GM12878 (cell line): ENCODE results near the gene ABCD4. TPM values are rescaled to one million over a fixed set of nuclear protein-coding genes. Genes with fewer than 3 reads are reported as not detected.

Experiments used
- ATAC-seq: fragments of 200-7000 bp; cut with Tn5 transposase; 3 replicates; pipeline ENCODE4 v1.9.1; 2020; ENCODE audit warnings: mild to moderate bottlenecking, moderate library complexity
- BruUV-seq: library from RNA; stranded (reverse); fragments of 400-500 nt; replicated peaks from 2 replicates; lab custom pipeline; 2021; lab: Mats Ljungman, UMichigan
- CTCF ChIA-PET: fragments of 300-600 bp; sonication (Branson Sonifier 250); formaldehyde crosslinking; extraction: SDS; loops from one replicate; lab custom pipeline; 2021; ENCODE audit warnings: inconsistent platforms; lab: Yijun Ruan, JAX
- POLR2A ChIA-PET: fragments of 350-600 bp; formaldehyde crosslinking; extraction: SDS; loops from one replicate; lab custom pipeline; 2021; ENCODE audit warnings: inconsistent platforms; lab: Charles Lee
- RAD21 ChIA-PET: fragments of 300-600 bp; sonication (Branson Sonifier 250); formaldehyde crosslinking; loops from one replicate; lab custom pipeline; 2023; ENCODE audit warnings: antibody characterized with exemption; ENCODE audit not compliant: unreplicated experiment; lab: Charles Lee
- SMC1A ChIA-PET: fragments of 300-600 bp; sonication (Branson Sonifier 250); formaldehyde crosslinking; loops from one replicate; lab custom pipeline; 2023; ENCODE audit not compliant: unreplicated experiment, uncharacterized antibody; lab: Charles Lee
- DNase-seq: peaks from one replicate; pipeline ENCODE4 v3.0.0-alpha.2; 2011; ENCODE audit warnings: low read depth, low spot score
- FAIRE-seq: peaks from 3 replicates; lab custom pipeline; 2011; peaks lifted over from hg19 to GRCh38; lab: Jason Lieb, UNC
- H2AFZ ChIP-seq: 2 replicates; pipeline ENCODE4 v1.6.0; 2011; ENCODE audit warnings: low read depth, low read length, control low read depth; ENCODE audit not compliant: control insufficient read depth
- H3K27ac ChIP-seq: 2 replicates; pipeline ENCODE4 v1.5.1; 2011; ENCODE audit warnings: control low read depth; ENCODE audit not compliant: control insufficient read depth, insufficient read depth
- H3K27me3 ChIP-seq, 2 experiments: replicated peaks in 1 of 2; 2 replicates each; pipeline versions ENCODE4 v1.6.0 to v1.6.1; 2011; ENCODE audit warnings: low read length in 1 of 2; ENCODE audit not compliant: control insufficient read depth in 2 of 2, insufficient read depth in 2 of 2
- H3K36me3 ChIP-seq, 2 experiments: 2 replicates each; pipeline ENCODE4 v1.5.1; 2011; ENCODE audit warnings: low read length in 1 of 2; ENCODE audit not compliant: control insufficient read depth in 2 of 2, insufficient read depth in 2 of 2
- H3K4me1 ChIP-seq: 2 replicates; pipeline ENCODE4 v1.6.1; 2011; ENCODE audit warnings: mild to moderate bottlenecking, low read length, moderate library complexity, mixed read lengths; ENCODE audit not compliant: control insufficient read depth, insufficient read depth
- H3K4me2 ChIP-seq: 2 replicates; pipeline ENCODE4 v1.6.0; 2011; ENCODE audit warnings: control low read depth; ENCODE audit not compliant: control insufficient read depth, insufficient read depth
- H3K4me3 ChIP-seq: fragments of 200-600 bp; sonication (generic); 2 replicates; pipeline ENCODE4 v1.5.1; 2016
- H3K79me2 ChIP-seq: 2 replicates; pipeline ENCODE4 v1.6.0; 2011; ENCODE audit warnings: low read length; ENCODE audit not compliant: control insufficient read depth, insufficient read depth
- H3K9ac ChIP-seq: 2 replicates; pipeline ENCODE4 v1.8.0; 2011; ENCODE audit warnings: low read length, control low read depth, mixed read lengths; ENCODE audit not compliant: control insufficient read depth, insufficient read depth
- H3K9me3 ChIP-seq: replicated peaks from 3 replicates; pipeline ENCODE4 v1.5.1; 2011; ENCODE audit warnings: mild to moderate bottlenecking, low read length; ENCODE audit not compliant: control insufficient read depth, insufficient read depth
- H4K20me1 ChIP-seq: 2 replicates; pipeline ENCODE4 v1.6.0; 2011; ENCODE audit not compliant: control insufficient read depth, insufficient read depth
- ESRRA ChIP-seq: IDR thresholded peaks from 2 replicates; pipeline ENCODE4 v1.6.1; 2012; ENCODE audit warnings: mild to moderate bottlenecking, low read length, improper control_type of control experiment
- KAT2A ChIP-seq: conservative IDR thresholded peaks from 2 replicates; pipeline ENCODE4 v1.6.1; 2011; ENCODE audit warnings: low read depth, low read length; ENCODE audit not compliant: control insufficient read depth
- MYB ChIP-seq: fragments of 150-350 bp; IDR thresholded peaks from 2 replicates; pipeline ENCODE4 v1.6.1; 2014; ENCODE audit warnings: mild to moderate bottlenecking, low read depth, low read length, borderline replicate concordance
- NRF1 ChIP-seq: conservative IDR thresholded peaks from 2 replicates; pipeline ENCODE4 v1.6.1; 2011; ENCODE audit warnings: mild to moderate bottlenecking, low read depth, low read length, improper control_type of control experiment
- RB1 ChIP-seq: fragments of 450-650 bp; formaldehyde crosslinking; IDR thresholded peaks from 2 replicates; pipeline ENCODE4 v1.6.1; 2017; ENCODE audit warnings: mild to moderate bottlenecking, borderline replicate concordance
- SMARCA5 ChIP-seq: fragments of 450-650 bp; IDR thresholded peaks from 2 replicates; pipeline ENCODE4 v1.6.1; 2017; ENCODE audit warnings: mild to moderate bottlenecking
- WGBS: methylation state at CpG from one replicate; pipeline ENCODE4 v1.1.6; 2016; ENCODE audit warnings: low lambda C conversion rate; ENCODE audit not compliant: insufficient replicate concordance, insufficient coverage; ENCODE audit errors: missing lambda C conversion rate; 5-methylcytosine and 5-hydroxymethylcytosine counted together
- in situ Hi-C: fragments of 300-500 bp; cut with MboI; formaldehyde crosslinking; loops from 9 replicates; pipeline ENCODE4 v1.14.3; 2018; ENCODE audit warnings: mixed read lengths
- intact Hi-C: fragments of 100-400 bp; cut with micrococcal nuclease; formaldehyde crosslinking; loops from one replicate; pipeline ENCODE4 v1.14.2; 2022; ENCODE audit not compliant: unreplicated experiment
- polyA plus RNA-seq, 11 experiments: library from polyadenylated mRNA; depleted of rRNA in 4 of 11; unstranded in 6 of 11; stranded (reverse) in 5 of 11; fragments of >200 nt; fragmentation: Nextera tagmentation in 4 of 11; fragmentation: Illumina TruSeq in 1 of 11; extraction: Ambion mirVana in 4 of 11; extraction: Trizol in 1 of 11; gene quantifications; 1 replicate in 1 of 11; 2 replicates in 10 of 11; pipeline versions ENCODE4 v1.2.1 to v1.2.3, GENCODE V29; 2011 to 2016; ENCODE audit warnings: inconsistent platforms in 2 of 11, missing spikeins in 2 of 11, low read depth in 1 of 11
- total RNA-seq, 4 experiments: library from RNA; depleted of rRNA in 3 of 4; stranded (reverse); fragments of >200 nt in 3 of 4; fragmentation: Illumina TruSeq in 1 of 4; extraction: Trizol in 1 of 4; gene quantifications; 2 replicates each; pipeline versions ENCODE4 v1.2.1 to v1.2.3, GENCODE V29; 2013 to 2021
- TF ChIP-seq, protein P1 (sequence below): IDR thresholded peaks from 2 replicates; pipeline ENCODE4 v1.6.1; 2012; ENCODE audit warnings: low read length, inconsistent platforms
- TF ChIP-seq, protein P2 (sequence below): fragments of 450-650 bp; IDR thresholded peaks from 2 replicates; pipeline ENCODE4 v1.6.1; 2016; ENCODE audit warnings: mild to moderate bottlenecking
- TF ChIP-seq, protein P3 (sequence below): fragments of 450-650 bp; IDR thresholded peaks from 2 replicates; pipeline ENCODE4 v1.6.1; 2018; ENCODE audit warnings: mild to moderate bottlenecking, low read depth, moderate library complexity; ENCODE audit not compliant: partially characterized antibody

Gene ABCD4
- total and polyA plus RNA-seq, 10 of the 15 experiments (the other 5 are each of a cell fraction or from before 2014, with no cell fraction given), result 5.7 to 29.5 (median 23.4) TPM

DNA sequence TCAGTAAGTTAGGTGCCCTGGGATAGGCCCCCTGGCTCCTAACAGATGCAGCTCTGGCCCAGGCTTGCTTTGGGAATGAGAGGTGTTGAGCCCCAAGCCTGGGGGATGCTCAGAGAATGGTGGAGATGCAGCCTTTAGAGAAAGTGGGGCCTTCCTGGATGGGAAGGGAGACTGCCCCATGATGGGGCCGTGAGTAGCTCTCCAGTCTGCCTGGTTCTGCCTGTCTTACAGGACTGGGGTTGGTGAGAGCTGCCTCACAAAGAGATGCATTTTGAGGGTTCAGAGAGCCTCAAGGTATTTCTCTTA lies 45.0 kb upstream of the ABCD4 start:
- Histone ChIP-seq H4K20me1 (no peaks in the 10 kb centered on the region), H3K27ac (no peak overlapping the region), H3K4me2 (no peak overlapping the region), H3K9me3 (no peaks in the 10 kb centered on the region)
- ATAC-seq (no peak), FAIRE-seq (no peak)
- 0% methylated on average over 1 of the region's 1 CpG for WGBS
- SMC1A ChIA-PET, result no interaction called here
- TF ChIP-seq, protein P1, sequence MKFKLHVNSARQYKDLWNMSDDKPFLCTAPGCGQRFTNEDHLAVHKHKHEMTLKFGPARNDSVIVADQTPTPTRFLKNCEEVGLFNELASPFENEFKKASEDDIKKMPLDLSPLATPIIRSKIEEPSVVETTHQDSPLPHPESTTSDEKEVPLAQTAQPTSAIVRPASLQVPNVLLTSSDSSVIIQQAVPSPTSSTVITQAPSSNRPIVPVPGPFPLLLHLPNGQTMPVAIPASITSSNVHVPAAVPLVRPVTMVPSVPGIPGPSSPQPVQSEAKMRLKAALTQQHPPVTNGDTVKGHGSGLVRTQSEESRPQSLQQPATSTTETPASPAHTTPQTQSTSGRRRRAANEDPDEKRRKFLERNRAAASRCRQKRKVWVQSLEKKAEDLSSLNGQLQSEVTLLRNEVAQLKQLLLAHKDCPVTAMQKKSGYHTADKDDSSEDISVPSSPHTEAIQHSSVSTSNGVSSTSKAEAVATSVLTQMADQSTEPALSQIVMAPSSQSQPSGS, result no peak
- TF ChIP-seq RB1 (no peak), ESRRA (no peak), MYB (no peak), SMARCA5 (no peak), KAT2A (no peak), NRF1 (no peak)
- TF ChIP-seq, protein P2, sequence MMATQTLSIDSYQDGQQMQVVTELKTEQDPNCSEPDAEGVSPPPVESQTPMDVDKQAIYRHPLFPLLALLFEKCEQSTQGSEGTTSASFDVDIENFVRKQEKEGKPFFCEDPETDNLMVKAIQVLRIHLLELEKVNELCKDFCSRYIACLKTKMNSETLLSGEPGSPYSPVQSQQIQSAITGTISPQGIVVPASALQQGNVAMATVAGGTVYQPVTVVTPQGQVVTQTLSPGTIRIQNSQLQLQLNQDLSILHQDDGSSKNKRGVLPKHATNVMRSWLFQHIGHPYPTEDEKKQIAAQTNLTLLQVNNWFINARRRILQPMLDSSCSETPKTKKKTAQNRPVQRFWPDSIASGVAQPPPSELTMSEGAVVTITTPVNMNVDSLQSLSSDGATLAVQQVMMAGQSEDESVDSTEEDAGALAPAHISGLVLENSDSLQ, result no peak
- TF ChIP-seq, protein P3, sequence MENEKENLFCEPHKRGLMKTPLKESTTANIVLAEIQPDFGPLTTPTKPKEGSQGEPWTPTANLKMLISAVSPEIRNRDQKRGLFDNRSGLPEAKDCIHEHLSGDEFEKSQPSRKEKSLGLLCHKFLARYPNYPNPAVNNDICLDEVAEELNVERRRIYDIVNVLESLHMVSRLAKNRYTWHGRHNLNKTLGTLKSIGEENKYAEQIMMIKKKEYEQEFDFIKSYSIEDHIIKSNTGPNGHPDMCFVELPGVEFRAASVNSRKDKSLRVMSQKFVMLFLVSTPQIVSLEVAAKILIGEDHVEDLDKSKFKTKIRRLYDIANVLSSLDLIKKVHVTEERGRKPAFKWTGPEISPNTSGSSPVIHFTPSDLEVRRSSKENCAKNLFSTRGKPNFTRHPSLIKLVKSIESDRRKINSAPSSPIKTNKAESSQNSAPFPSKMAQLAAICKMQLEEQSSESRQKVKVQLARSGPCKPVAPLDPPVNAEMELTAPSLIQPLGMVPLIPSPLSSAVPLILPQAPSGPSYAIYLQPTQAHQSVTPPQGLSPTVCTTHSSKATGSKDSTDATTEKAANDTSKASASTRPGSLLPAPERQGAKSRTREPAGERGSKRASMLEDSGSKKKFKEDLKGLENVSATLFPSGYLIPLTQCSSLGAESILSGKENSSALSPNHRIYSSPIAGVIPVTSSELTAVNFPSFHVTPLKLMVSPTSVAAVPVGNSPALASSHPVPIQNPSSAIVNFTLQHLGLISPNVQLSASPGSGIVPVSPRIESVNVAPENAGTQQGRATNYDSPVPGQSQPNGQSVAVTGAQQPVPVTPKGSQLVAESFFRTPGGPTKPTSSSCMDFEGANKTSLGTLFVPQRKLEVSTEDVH, result no peak
- TF ChIP-seq, all 136 proteins: peak for 0
- no TSS peak for BruUV-seq
- POLR2A ChIA-PET, result interaction anchor here (0.8 kb wide), 1 partner anchor 190 kb away, joined by 3 read pairs; no protein-coding TSS in a partner anchor
- RAD21 ChIA-PET, result no interaction called here
- in situ Hi-C loops (no loop called here), intact Hi-C loops (no loop called here)
- Histone ChIP-seq H3K79me2 (no peaks in the 10 kb centered on the region), H3K4me1 (no peaks in the 10 kb centered on the region), H3K9ac (no peak overlapping the region), H3K4me3 (no peak overlapping the region), H2AFZ (no peak overlapping the region), H3K27me3 (peaks cover 0 to 1% of the 10 kb centered on the region in 2 experiments; a peak in 1 of 4 replicates), H3K36me3 (no peaks in the 10 kb centered on the region)
- CTCF ChIA-PET, result interaction anchor here (1.1 kb wide), 1 partner anchor 261 kb away, joined by 5 read pairs; no protein-coding TSS in a partner anchor
- no peak for DNase-seq
